ENCODE results near the gene ST3GAL2.

DNA sequence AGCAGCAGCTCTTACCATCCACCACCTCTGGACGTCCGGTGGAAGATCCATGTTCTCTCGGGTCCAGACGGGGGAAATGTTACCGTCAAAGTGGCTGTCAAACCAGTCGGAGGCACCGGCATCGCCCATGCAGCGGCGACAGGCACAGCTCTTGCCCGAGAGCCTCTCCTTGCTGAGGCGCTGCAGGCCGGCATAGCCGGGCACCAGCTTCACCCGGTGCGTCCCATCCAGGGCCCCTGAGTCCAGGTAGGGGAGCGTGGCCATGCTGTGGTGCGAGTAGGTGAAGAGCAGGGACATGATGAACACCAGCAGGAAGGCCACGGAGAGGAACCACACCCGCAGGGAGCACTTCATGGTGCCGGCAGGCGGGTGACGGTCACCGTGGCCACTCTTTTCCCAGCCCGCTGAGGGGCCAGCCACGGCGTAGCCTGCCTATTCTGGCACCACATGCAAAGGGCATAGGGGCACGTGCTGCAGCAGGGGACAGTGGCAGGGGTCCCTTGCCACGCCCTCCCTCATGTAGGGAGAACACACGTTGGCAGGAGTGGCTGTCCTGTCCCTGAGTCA lies 40.6 kb downstream of the ST3GAL2 start:
- TF ChIP-seq POLR2A (IDR thresholded peaks at IDR 0.05; ENCODE audit: low read depth, low read length): no peak
- no peak for TF ChIP-seq TAF1 (IDR thresholded peaks at IDR 0.05; ENCODE audit: low read depth, low read length)
